WTC11 (cell line): ENCODE measurements around the gene PFDN1. TPM values are rescaled to one million over a fixed set of nuclear protein-coding genes. Genes with fewer than 3 reads are reported as not detected.

ENCODE experiments used
- ATAC-seq: fragments of 200-7000 bp; cut with Tn5 transposase; 2 replicates; pipeline ENCODE4 v1.10.0; 2021; ENCODE audit warnings: mild to moderate bottlenecking, moderate library complexity
- CTCF ChIA-PET: fragments of 300-600 bp; sonication (Branson Sonifier 250); formaldehyde crosslinking; loops from one replicate; lab custom pipeline; 2021; ENCODE audit warnings: antibody characterized with exemption; lab: Charles Lee
- POLR2A ChIA-PET: fragments of 350-600 bp; sonication (Branson Sonifier 250); formaldehyde crosslinking; loops from one replicate; lab custom pipeline; 2021; ENCODE audit warnings: antibody characterized with exemption; lab: Charles Lee
- DNase-seq: peaks from one replicate; pipeline ENCODE4 v3.0.0; 2021; ENCODE audit warnings: low spot score
- H3K27ac Mint-ChIP-seq: 2 replicates; pipeline ENCODE4 v1.8.0; 2021; ENCODE audit warnings: mixed read lengths
- H3K27me3 Mint-ChIP-seq: 2 replicates; pipeline ENCODE4 v1.8.0; 2021; ENCODE audit warnings: low read depth, mild to moderate bottlenecking, moderate library complexity, mixed read lengths
- H3K36me3 Mint-ChIP-seq: 2 replicates; pipeline ENCODE4 v1.8.0; 2021; ENCODE audit warnings: mixed read lengths
- H3K4me1 Mint-ChIP-seq: 2 replicates; pipeline ENCODE4 v1.8.0; 2022; ENCODE audit warnings: mixed read lengths
- H3K4me3 Mint-ChIP-seq: 2 replicates; pipeline ENCODE4 v1.8.0; 2021; ENCODE audit warnings: mild to moderate bottlenecking, moderate library complexity, mixed read lengths
- H3K9me3 Mint-ChIP-seq: 2 replicates; pipeline ENCODE4 v1.8.0; 2021; ENCODE audit warnings: mixed read lengths
- EMX1 ChIP-seq: fragments of 250-450 bp; sonication (Bioruptor Pico); IDR thresholded peaks from 2 replicates; pipeline ENCODE4 v1.8.0; 2021; ENCODE audit warnings: mild to moderate bottlenecking
- ESRRA ChIP-seq: sonication (generic); formaldehyde crosslinking; IDR thresholded peaks from 2 replicates; pipeline ENCODE4 v1.8.1; 2022; ENCODE audit warnings: mild to moderate bottlenecking, missing genetic modification reagents, borderline replicate concordance
- HMGXB4 ChIP-seq: sonication (generic); formaldehyde crosslinking; IDR thresholded peaks from 2 replicates; pipeline ENCODE4 v1.8.1; 2023; ENCODE audit warnings: mild to moderate bottlenecking, moderate library complexity, missing genetic modification reagents
- IRF2 ChIP-seq: sonication (generic); formaldehyde crosslinking; IDR thresholded peaks from 2 replicates; pipeline ENCODE4 v1.8.0; 2022; ENCODE audit warnings: low read depth, missing genetic modification reagents, borderline replicate concordance
- JUN ChIP-seq: sonication (generic); formaldehyde crosslinking; IDR thresholded peaks from 2 replicates; pipeline ENCODE4 v1.8.0; 2023; ENCODE audit warnings: mild to moderate bottlenecking, missing genetic modification reagents
- MLX ChIP-seq: sonication (generic); formaldehyde crosslinking; IDR thresholded peaks from 2 replicates; pipeline ENCODE4 v1.8.1; 2023; ENCODE audit warnings: mild to moderate bottlenecking, missing genetic modification reagents, moderate library complexity
- MYBL2 ChIP-seq: sonication (generic); formaldehyde crosslinking; IDR thresholded peaks from 2 replicates; pipeline ENCODE4 v1.8.1; 2023; ENCODE audit warnings: mild to moderate bottlenecking, moderate library complexity, missing genetic modification reagents
- NFYB ChIP-seq: sonication (generic); formaldehyde crosslinking; conservative IDR thresholded peaks from 2 replicates; pipeline ENCODE4 v1.8.0; 2022; ENCODE audit warnings: low read depth, missing genetic modification reagents
- SMAD3 ChIP-seq: sonication (generic); formaldehyde crosslinking; IDR thresholded peaks from 2 replicates; pipeline ENCODE4 v1.8.0; 2022; ENCODE audit warnings: missing genetic modification reagents, mild to moderate bottlenecking, borderline replicate concordance
- SP1 ChIP-seq: sonication (generic); formaldehyde crosslinking; conservative IDR thresholded peaks from 2 replicates; pipeline ENCODE4 v1.8.1; 2022; ENCODE audit warnings: missing genetic modification reagents
- TEAD1 ChIP-seq: sonication (generic); formaldehyde crosslinking; IDR thresholded peaks from 2 replicates; pipeline ENCODE4 v1.8.0; 2022; ENCODE audit warnings: mild to moderate bottlenecking, missing genetic modification reagents
- ZBTB21 ChIP-seq: sonication (generic); formaldehyde crosslinking; IDR thresholded peaks from 2 replicates; pipeline ENCODE4 v1.8.1; 2023; ENCODE audit warnings: mild to moderate bottlenecking, missing genetic modification reagents, borderline replicate concordance
- ZNF219 ChIP-seq: sonication (generic); formaldehyde crosslinking; IDR thresholded peaks from 2 replicates; pipeline ENCODE4 v1.8.0; 2023; ENCODE audit warnings: missing genetic modification reagents, mild to moderate bottlenecking, borderline replicate concordance
- ZNF532 ChIP-seq: fragments of 250-450 bp; sonication (Bioruptor Pico); IDR thresholded peaks from 2 replicates; pipeline ENCODE4 v1.9.0; 2021; ENCODE audit warnings: mild to moderate bottlenecking, borderline replicate concordance
- total RNA-seq: library from RNA; stranded (reverse); gene quantifications from 3 replicates; pipeline ENCODE4 v1.2.3, GENCODE V29; 2021
- TF ChIP-seq, protein P1 (sequence below): sonication (generic); formaldehyde crosslinking; IDR thresholded peaks from 2 replicates; pipeline ENCODE4 v1.8.0; 2022; ENCODE audit warnings: mild to moderate bottlenecking, missing genetic modification reagents
- TF ChIP-seq, protein P2 (sequence below): sonication (generic); formaldehyde crosslinking; conservative IDR thresholded peaks from 2 replicates; pipeline ENCODE4 v1.8.1; 2023; ENCODE audit warnings: mild to moderate bottlenecking, low read depth, missing genetic modification reagents, moderate library complexity
- TF ChIP-seq, protein P3 (sequence below): sonication (generic); formaldehyde crosslinking; conservative IDR thresholded peaks from 2 replicates; pipeline ENCODE4 v1.8.1; 2022; ENCODE audit warnings: mild to moderate bottlenecking, missing genetic modification reagents
- TF ChIP-seq, protein P4 (sequence below): sonication (generic); formaldehyde crosslinking; IDR thresholded peaks from 2 replicates; pipeline ENCODE4 v1.8.1; 2023; ENCODE audit warnings: mild to moderate bottlenecking, missing genetic modification reagents, borderline replicate concordance

PFDN1 gene
- total RNA-seq, 1 experiment from 2014 or later = 44.1 TPM

- TF ChIP-seq, protein P1, sequence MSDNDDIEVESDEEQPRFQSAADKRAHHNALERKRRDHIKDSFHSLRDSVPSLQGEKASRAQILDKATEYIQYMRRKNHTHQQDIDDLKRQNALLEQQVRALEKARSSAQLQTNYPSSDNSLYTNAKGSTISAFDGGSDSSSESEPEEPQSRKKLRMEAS = no peak
- TF ChIP-seq HMGXB4 (no peak), MLX (no peak), TEAD1 (no peak), JUN (CRISPR knock-in tag) (no peak), SMAD3 (CRISPR knock-in tag) (no peak), SP1 (CRISPR knock-in tag) (no peak), IRF2 (CRISPR knock-in tag) (no peak), MYBL2 (CRISPR knock-in tag) (no peak), ZNF219 (CRISPR knock-in tag) (no peak)
These were observed 32.9 kb downstream of the PFDN1 start (continued) for GRCh38 chr5:140270008-140270407.

DNA sequence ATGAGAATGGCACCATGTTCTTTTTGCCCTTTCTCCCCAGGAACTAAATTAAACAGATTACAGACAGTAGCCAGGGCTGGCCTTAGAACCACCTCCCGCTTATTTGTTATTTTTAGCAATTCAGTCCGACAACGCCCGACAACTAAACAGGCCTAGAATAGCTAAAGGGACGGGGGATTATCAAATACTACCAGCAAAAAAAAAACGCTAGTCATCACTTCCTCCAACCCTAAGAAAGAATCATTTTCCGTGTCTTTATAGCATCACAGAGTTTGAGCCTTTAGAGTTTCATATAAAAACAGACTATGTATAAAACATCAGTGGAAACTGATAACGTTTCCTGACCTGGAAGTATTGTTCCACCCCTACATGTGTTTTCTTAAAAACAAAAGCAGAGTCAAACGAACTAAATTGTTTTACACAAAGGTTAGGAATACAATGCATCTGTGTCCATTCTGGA lies 35.3 kb downstream of the PFDN1 start:
- peak overlapping the region; percentile 61; the same call in 1 of the 2 replicates for H3K27ac Mint-ChIP-seq
- ChIA-PET POLR2A (no interaction called here), CTCF (interaction anchor here (0.6 to 2.7 kb wide), 4 partner anchors 23 to 91 kb away, joined by 3 to 9 read pairs (median 4); no protein-coding TSS in a partner anchor)
- H3K27me3 Mint-ChIP-seq = no peaks in the 10 kb centered on the region
- no peak overlapping the region for H3K4me3 Mint-ChIP-seq
- no peaks in the 10 kb centered on the region for H3K9me3 Mint-ChIP-seq
- DNase-seq (no peak), ATAC-seq (no peak)
- no peaks in the 10 kb centered on the region for H3K36me3 Mint-ChIP-seq
- TF ChIP-seq, protein P2, sequence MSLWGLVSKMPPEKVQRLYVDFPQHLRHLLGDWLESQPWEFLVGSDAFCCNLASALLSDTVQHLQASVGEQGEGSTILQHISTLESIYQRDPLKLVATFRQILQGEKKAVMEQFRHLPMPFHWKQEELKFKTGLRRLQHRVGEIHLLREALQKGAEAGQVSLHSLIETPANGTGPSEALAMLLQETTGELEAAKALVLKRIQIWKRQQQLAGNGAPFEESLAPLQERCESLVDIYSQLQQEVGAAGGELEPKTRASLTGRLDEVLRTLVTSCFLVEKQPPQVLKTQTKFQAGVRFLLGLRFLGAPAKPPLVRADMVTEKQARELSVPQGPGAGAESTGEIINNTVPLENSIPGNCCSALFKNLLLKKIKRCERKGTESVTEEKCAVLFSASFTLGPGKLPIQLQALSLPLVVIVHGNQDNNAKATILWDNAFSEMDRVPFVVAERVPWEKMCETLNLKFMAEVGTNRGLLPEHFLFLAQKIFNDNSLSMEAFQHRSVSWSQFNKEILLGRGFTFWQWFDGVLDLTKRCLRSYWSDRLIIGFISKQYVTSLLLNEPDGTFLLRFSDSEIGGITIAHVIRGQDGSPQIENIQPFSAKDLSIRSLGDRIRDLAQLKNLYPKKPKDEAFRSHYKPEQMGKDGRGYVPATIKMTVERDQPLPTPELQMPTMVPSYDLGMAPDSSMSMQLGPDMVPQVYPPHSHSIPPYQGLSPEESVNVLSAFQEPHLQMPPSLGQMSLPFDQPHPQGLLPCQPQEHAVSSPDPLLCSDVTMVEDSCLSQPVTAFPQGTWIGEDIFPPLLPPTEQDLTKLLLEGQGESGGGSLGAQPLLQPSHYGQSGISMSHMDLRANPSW (CRISPR knock-in tag) = no peak
- TF ChIP-seq, protein P3, sequence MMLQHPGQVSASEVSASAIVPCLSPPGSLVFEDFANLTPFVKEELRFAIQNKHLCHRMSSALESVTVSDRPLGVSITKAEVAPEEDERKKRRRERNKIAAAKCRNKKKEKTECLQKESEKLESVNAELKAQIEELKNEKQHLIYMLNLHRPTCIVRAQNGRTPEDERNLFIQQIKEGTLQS (CRISPR knock-in tag) = no peak
- TF ChIP-seq ZNF532 (no peak), ESRRA (no peak), NFYB (no peak), ZBTB21 (CRISPR knock-in tag) (no peak), EMX1 (CRISPR knock-in tag) (no peak)
- TF ChIP-seq, protein P4, sequence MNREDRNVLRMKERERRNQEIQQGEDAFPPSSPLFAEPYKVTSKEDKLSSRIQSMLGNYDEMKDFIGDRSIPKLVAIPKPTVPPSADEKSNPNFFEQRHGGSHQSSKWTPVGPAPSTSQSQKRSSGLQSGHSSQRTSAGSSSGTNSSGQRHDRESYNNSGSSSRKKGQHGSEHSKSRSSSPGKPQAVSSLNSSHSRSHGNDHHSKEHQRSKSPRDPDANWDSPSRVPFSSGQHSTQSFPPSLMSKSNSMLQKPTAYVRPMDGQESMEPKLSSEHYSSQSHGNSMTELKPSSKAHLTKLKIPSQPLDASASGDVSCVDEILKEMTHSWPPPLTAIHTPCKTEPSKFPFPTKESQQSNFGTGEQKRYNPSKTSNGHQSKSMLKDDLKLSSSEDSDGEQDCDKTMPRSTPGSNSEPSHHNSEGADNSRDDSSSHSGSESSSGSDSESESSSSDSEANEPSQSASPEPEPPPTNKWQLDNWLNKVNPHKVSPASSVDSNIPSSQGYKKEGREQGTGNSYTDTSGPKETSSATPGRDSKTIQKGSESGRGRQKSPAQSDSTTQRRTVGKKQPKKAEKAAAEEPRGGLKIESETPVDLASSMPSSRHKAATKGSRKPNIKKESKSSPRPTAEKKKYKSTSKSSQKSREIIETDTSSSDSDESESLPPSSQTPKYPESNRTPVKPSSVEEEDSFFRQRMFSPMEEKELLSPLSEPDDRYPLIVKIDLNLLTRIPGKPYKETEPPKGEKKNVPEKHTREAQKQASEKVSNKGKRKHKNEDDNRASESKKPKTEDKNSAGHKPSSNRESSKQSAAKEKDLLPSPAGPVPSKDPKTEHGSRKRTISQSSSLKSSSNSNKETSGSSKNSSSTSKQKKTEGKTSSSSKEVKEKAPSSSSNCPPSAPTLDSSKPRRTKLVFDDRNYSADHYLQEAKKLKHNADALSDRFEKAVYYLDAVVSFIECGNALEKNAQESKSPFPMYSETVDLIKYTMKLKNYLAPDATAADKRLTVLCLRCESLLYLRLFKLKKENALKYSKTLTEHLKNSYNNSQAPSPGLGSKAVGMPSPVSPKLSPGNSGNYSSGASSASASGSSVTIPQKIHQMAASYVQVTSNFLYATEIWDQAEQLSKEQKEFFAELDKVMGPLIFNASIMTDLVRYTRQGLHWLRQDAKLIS (CRISPR knock-in tag) = no peak
- peaks cover 22% of the 10 kb centered on the region for H3K4me1 Mint-ChIP-seq
